ENCODE results near the gene SPTBN1. TPM values are rescaled to one million over a fixed set of nuclear protein-coding genes. Genes with fewer than 3 reads are reported as not detected.
A peak's percentile ranks its signal among the peaks of the same experiment; 100 is the strongest.

The SPTBN1 gene
- polyA plus RNA-seq, 2 of the 4 experiments (the other 2 are of a cell fraction): 105 to 126 TPM

GRCh38 chr2:54624591-54625071 is 168.5 kb downstream of the SPTBN1 start (continued):
- TF ChIP-seq PBX3 (IDR thresholded peaks at IDR 0.05) (no peak), EHF (CRISPR knock-in tag; IDR thresholded peaks at IDR 0.05) (no peak)

- POLR2A ChIA-PET: no interaction called here
- no peak for ATAC-seq
Observed at GRCh38 chr2:54626131-54626530, 170.0 kb downstream of the SPTBN1 start.

GRCh38 chr2:54626884-54627283 is 170.8 kb downstream of the SPTBN1 start:
- H3K4me3 ChIP-seq: no peak overlapping the region
- H3K9me3 ChIP-seq: no peaks in the 10 kb centered on the region
- no peak overlapping the region for H3K4me2 ChIP-seq
- TF ChIP-seq HOXA7 (CRISPR knock-in tag; IDR thresholded peaks at IDR 0.05): no peak
- no peak for TF ChIP-seq HOXB13 (CRISPR knock-in tag; IDR thresholded peaks at IDR 0.05; ENCODE audit: low read depth)
- TF ChIP-seq NR3C1 (IDR thresholded peaks at IDR 0.05): no peak
- no peak for TF ChIP-seq EHF (CRISPR knock-in tag; IDR thresholded peaks at IDR 0.05)
- TF ChIP-seq ZSCAN20 (CRISPR knock-in tag; IDR thresholded peaks at IDR 0.05): no peak
- no peak for TF ChIP-seq SMC3 (IDR thresholded peaks at IDR 0.05)
- TF ChIP-seq RNF2 (IDR thresholded peaks at IDR 0.05; ENCODE audit: borderline replicate concordance, low read depth): no peak
- TF ChIP-seq KDM1A (IDR thresholded peaks at IDR 0.05; ENCODE audit: low read depth): no peak
- TF ChIP-seq RCOR1 (IDR thresholded peaks at IDR 0.05; ENCODE audit: low read depth, low read length): no peak
- no peak for TF ChIP-seq HMGXB4 (CRISPR knock-in tag; IDR thresholded peaks at IDR 0.05; ENCODE audit: borderline replicate concordance)
- TF ChIP-seq HDAC2 (IDR thresholded peaks at IDR 0.05): no peak
- TF ChIP-seq POLR2A (IDR thresholded peaks at IDR 0.05; ENCODE audit: low read length): no peak
- TF ChIP-seq CEBPB (IDR thresholded peaks at IDR 0.05): no peak
- no peak for TF ChIP-seq ESRRA (IDR thresholded peaks at IDR 0.05; ENCODE audit: borderline replicate concordance, low read length)
- no peak for TF ChIP-seq BHLHE40 (IDR thresholded peaks at IDR 0.05; ENCODE audit: low read depth, low read length)
- TF ChIP-seq MAFK (IDR thresholded peaks at IDR 0.05; ENCODE audit: partially characterized antibody): no peak
- no peak for TF ChIP-seq EHMT2 (IDR thresholded peaks at IDR 0.05; ENCODE audit: low read depth)
- no peak for TF ChIP-seq HOXB5 (CRISPR knock-in tag; IDR thresholded peaks at IDR 0.05)
- TF ChIP-seq HEYL (CRISPR knock-in tag; IDR thresholded peaks at IDR 0.05): no peak
- no peak for TF ChIP-seq EP300 (IDR thresholded peaks at IDR 0.05)
- CTCF ChIA-PET: interaction anchor here (1.4 to 3.8 kb wide), 3 partner anchors 12 to 103 kb away, joined by 3 to 16 read pairs (median 10); no protein-coding TSS in a partner anchor
- H3K27ac ChIP-seq: peak overlapping the region; percentile 0 to 48; a peak in 1 of 6 replicates
- WGBS (ENCODE audit: missing lambda C conversion rate): 94% methylated on average over 2 of the region's 2 CpGs
- DNase-seq (ENCODE audit: low read depth in 1 of 2, low spot score in 1 of 2) (no peak), ATAC-seq (no peak), FAIRE-seq (no peak)
- H3K4me1 ChIP-seq: peaks cover 29% of the 10 kb centered on the region
- POLR2A ChIA-PET: no interaction called here

More at GRCh38 chr2:54626131-54626530, 170.0 kb downstream of the SPTBN1 start:
- DNase-seq (ENCODE audit: low read depth in 1 of 2, low spot score in 1 of 2) (no peak), FAIRE-seq (no peak)
- Histone ChIP-seq H3K4me2 (no peak overlapping the region), H3K4me1 (peaks cover 21% of the 10 kb centered on the region), H3K4me3 (no peak overlapping the region), H3K9me3 (no peaks in the 10 kb centered on the region), H3K27ac (peak overlapping the region in 1 of 2 experiments; percentile 48; a peak in 1 of 6 replicates)
- no peak for TF ChIP-seq ELK1 (IDR thresholded peaks at IDR 0.05; ENCODE audit: low read depth, low read length)
- 96% methylated on average over 7 of the region's 7 CpGs for WGBS (ENCODE audit: missing lambda C conversion rate)
- CTCF ChIA-PET: interaction anchor here (0.8 to 3.8 kb wide), 5 partner anchors 11 to 519 kb away, joined by 3 to 16 read pairs (median 4); no protein-coding TSS in a partner anchor
